Suprapubic skin (tissue), 4 donors: Measurements from ENCODE around the gene TBC1D9.

Experiments used
- POLR2A ChIP-seq, 2 donors: fragments of 450-650 bp; IDR thresholded peaks; one replicate each; pipeline ENCODE4 v1.6.1; 2017; ENCODE audit warnings: antibody characterized with exemption in 2 of 2, mild to moderate bottlenecking in 2 of 2, moderate library complexity in 2 of 2
- POLR2AphosphoS5 ChIP-seq, 3 donors: sonication (generic); formaldehyde crosslinking; IDR thresholded peaks; one replicate each; pipeline ENCODE4 v1.6.1; 2017; ENCODE audit warnings: antibody characterized with exemption in 3 of 3
- TF ChIP-seq, protein P1 (sequence below), 2 donors: fragments of 200-600 bp in 1 of 2; fragments of 450-650 bp in 1 of 2; sonication (generic) in 1 of 2; IDR thresholded peaks; one replicate each; pipeline ENCODE4 v1.5.1; 2016 to 2019; ENCODE audit warnings: antibody characterized with exemption in 2 of 2, mild to moderate bottlenecking in 1 of 2, moderate library complexity in 1 of 2

DNA sequence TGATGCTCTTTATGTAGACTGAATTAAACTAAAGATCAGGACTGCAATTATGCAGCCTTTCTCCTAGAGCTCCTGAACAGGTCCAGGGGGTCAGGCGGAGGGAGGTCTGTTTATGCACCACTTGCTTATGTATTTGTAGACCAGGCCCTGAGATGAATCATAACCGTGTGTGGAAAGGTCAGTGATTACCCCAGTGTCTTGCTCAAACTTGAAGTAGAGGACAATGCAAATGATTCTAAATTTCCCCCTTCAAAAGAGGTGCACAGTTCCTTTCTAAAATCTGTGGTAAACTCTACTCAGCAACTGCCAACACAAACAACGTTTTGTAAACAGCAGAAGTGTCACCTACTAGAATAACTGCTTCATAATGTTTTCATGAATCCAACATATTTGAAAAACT lies 13.0 kb upstream of the TBC1D9 start:
- TF ChIP-seq, protein P1, sequence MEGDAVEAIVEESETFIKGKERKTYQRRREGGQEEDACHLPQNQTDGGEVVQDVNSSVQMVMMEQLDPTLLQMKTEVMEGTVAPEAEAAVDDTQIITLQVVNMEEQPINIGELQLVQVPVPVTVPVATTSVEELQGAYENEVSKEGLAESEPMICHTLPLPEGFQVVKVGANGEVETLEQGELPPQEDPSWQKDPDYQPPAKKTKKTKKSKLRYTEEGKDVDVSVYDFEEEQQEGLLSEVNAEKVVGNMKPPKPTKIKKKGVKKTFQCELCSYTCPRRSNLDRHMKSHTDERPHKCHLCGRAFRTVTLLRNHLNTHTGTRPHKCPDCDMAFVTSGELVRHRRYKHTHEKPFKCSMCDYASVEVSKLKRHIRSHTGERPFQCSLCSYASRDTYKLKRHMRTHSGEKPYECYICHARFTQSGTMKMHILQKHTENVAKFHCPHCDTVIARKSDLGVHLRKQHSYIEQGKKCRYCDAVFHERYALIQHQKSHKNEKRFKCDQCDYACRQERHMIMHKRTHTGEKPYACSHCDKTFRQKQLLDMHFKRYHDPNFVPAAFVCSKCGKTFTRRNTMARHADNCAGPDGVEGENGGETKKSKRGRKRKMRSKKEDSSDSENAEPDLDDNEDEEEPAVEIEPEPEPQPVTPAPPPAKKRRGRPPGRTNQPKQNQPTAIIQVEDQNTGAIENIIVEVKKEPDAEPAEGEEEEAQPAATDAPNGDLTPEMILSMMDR (IDR thresholded peaks at IDR 0.05), result no peak
- no peak for TF ChIP-seq POLR2AphosphoS5 (IDR thresholded peaks at IDR 0.05)
- no peak for TF ChIP-seq POLR2A (IDR thresholded peaks at IDR 0.05)
